Transverse colon (tissue), 4 donors: ENCODE results near the gene HABP2.

Experiments used
- CTCF ChIP-seq, 5 experiments: fragments of 200-600 bp in 3 of 5; fragments of 450-650 bp in 2 of 5; sonication (generic) in 3 of 5; IDR thresholded peaks; 1 replicate in 2 of 5; 2 replicates in 3 of 5; pipeline ENCODE4 v1.5.1; 2016 to 2017; ENCODE audit warnings: antibody characterized with exemption in 5 of 5, inconsistent platforms in 3 of 5, mild to moderate bottlenecking in 2 of 5, moderate library complexity in 1 of 5
- EP300 ChIP-seq: sonication (generic); formaldehyde crosslinking; IDR thresholded peaks from one replicate; pipeline ENCODE4 v1.6.1; 2017; ENCODE audit warnings: antibody characterized with exemption, low read depth
- POLR2A ChIP-seq: fragments of 450-650 bp; IDR thresholded peaks from one replicate; pipeline ENCODE4 v1.6.1; 2016; ENCODE audit warnings: antibody characterized with exemption, mild to moderate bottlenecking, moderate library complexity
- POLR2AphosphoS5 ChIP-seq, 3 donors: sonication (generic); formaldehyde crosslinking; IDR thresholded peaks; one replicate each; pipeline ENCODE4 v1.6.1; 2016; ENCODE audit warnings: antibody characterized with exemption in 3 of 3

- TF ChIP-seq CTCF (IDR thresholded peaks at IDR 0.05) (no peak), POLR2A (no peak), EP300 (no peak), POLR2AphosphoS5 (IDR thresholded peaks at IDR 0.05) (no peak)
These were observed 48.9 kb upstream of the HABP2 start for GRCh38 chr10:113503930-113504329.
